ENCODE results near the gene ANKMY1.

GRCh38 chr2:240520974-240521350 lies 36.8 kb downstream of the ANKMY1 start:
- TF ChIP-seq MAX (IDR thresholded peaks at IDR 0.05): no peak
- no peak for TF ChIP-seq CTCF (IDR thresholded peaks at IDR 0.05)
- no peak for TF ChIP-seq EP300 (IDR thresholded peaks at IDR 0.05)
- no peak for TF ChIP-seq RFX5 (IDR thresholded peaks at IDR 0.05)
- no peak for TF ChIP-seq CBX2 (IDR thresholded peaks at IDR 0.05; ENCODE audit: borderline replicate concordance, low read depth)
- TF ChIP-seq SMC3 (IDR thresholded peaks at IDR 0.05): no peak
- TF ChIP-seq TP53 (CRISPR knock-in tag; IDR thresholded peaks at IDR 0.05): no peak
- no peak for TF ChIP-seq CEBPB (IDR thresholded peaks at IDR 0.05)
- TF ChIP-seq POLR2A (IDR thresholded peaks at IDR 0.05; ENCODE audit: low read length): no peak
- TF ChIP-seq USF2 (IDR thresholded peaks at IDR 0.05): no peak
- no peak for TF ChIP-seq BCL3 (IDR thresholded peaks at IDR 0.05)
- no peak for TF ChIP-seq CBX8 (IDR thresholded peaks at IDR 0.05)
